Testis (tissue), 2 donors: Measurements from ENCODE around the gene PIK3CD.

Source experiments
- POLR2A ChIP-seq: fragments of 450-650 bp; IDR thresholded peaks from one replicate; pipeline ENCODE4 v1.6.1; 2017; ENCODE audit warnings: antibody characterized with exemption, mild to moderate bottlenecking, moderate library complexity
- TF ChIP-seq, protein P1 (sequence below), 3 experiments: fragments of 450-650 bp in 2 of 3; fragments of 200-600 bp in 1 of 3; sonication (generic) in 1 of 3; IDR thresholded peaks; one replicate each; pipeline ENCODE4 v1.5.1; 2016 to 2019; ENCODE audit warnings: antibody characterized with exemption in 3 of 3, mild to moderate bottlenecking in 2 of 3, moderate library complexity in 1 of 3

DNA sequence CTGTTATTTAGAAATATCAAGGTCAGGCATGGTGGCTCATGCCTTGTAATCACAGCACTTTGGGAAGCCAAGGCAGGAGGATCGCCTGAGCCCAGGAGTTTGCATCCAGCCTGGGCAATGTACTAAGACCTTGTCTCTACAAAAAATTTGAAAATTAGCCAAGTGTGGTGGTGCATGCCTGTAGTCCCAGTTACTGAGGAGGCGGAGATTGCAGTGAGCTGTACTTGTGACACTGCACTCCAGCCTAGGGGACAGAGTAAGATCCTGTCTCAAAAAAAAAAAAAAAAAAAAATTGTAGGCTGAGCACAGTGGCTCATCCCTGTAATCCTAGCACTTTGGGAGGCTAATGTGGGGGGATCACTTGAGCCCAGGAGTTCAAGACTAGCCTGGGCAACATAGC lies 45.3 kb downstream of the PIK3CD start:
- TF ChIP-seq, protein P1, sequence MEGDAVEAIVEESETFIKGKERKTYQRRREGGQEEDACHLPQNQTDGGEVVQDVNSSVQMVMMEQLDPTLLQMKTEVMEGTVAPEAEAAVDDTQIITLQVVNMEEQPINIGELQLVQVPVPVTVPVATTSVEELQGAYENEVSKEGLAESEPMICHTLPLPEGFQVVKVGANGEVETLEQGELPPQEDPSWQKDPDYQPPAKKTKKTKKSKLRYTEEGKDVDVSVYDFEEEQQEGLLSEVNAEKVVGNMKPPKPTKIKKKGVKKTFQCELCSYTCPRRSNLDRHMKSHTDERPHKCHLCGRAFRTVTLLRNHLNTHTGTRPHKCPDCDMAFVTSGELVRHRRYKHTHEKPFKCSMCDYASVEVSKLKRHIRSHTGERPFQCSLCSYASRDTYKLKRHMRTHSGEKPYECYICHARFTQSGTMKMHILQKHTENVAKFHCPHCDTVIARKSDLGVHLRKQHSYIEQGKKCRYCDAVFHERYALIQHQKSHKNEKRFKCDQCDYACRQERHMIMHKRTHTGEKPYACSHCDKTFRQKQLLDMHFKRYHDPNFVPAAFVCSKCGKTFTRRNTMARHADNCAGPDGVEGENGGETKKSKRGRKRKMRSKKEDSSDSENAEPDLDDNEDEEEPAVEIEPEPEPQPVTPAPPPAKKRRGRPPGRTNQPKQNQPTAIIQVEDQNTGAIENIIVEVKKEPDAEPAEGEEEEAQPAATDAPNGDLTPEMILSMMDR (IDR thresholded peaks at IDR 0.05) = no peak
- TF ChIP-seq POLR2A = no peak
